Loucy (cell line): ENCODE results near the gene HELLS.

Source experiments
- EZH2phosphoT487 ChIP-seq: fragments of 200-600 bp; IDR thresholded peaks from 2 replicates; pipeline ENCODE4 v1.6.1; 2018; ENCODE audit warnings: antibody characterized with exemption, mild to moderate bottlenecking, moderate library complexity, borderline replicate concordance
- TF ChIP-seq, protein P1 (sequence below): fragments of 200-600 bp; sonication (generic); conservative IDR thresholded peaks from 2 replicates; pipeline ENCODE4 v1.5.1; 2014; ENCODE audit warnings: mild to moderate bottlenecking, antibody characterized with exemption, low read length

GRCh38 chr10:94524146-94524545 is 21.4 kb upstream of the HELLS start:
- TF ChIP-seq, protein P1, sequence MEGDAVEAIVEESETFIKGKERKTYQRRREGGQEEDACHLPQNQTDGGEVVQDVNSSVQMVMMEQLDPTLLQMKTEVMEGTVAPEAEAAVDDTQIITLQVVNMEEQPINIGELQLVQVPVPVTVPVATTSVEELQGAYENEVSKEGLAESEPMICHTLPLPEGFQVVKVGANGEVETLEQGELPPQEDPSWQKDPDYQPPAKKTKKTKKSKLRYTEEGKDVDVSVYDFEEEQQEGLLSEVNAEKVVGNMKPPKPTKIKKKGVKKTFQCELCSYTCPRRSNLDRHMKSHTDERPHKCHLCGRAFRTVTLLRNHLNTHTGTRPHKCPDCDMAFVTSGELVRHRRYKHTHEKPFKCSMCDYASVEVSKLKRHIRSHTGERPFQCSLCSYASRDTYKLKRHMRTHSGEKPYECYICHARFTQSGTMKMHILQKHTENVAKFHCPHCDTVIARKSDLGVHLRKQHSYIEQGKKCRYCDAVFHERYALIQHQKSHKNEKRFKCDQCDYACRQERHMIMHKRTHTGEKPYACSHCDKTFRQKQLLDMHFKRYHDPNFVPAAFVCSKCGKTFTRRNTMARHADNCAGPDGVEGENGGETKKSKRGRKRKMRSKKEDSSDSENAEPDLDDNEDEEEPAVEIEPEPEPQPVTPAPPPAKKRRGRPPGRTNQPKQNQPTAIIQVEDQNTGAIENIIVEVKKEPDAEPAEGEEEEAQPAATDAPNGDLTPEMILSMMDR, result no peak
- no peak for TF ChIP-seq EZH2phosphoT487
